ENCODE results near the gene LDLRAD4.

The LDLRAD4 gene

GRCh38 chr18:13628211-13628610 is 409.7 kb downstream of the LDLRAD4 start:
- DNase-seq, result no peak

- DNase-seq, result peak; percentile 35
These were observed 411.5 kb downstream of the LDLRAD4 start for GRCh38 chr18:13629841-13630715.

GRCh38 chr18:13630716-13631268 is 412.2 kb downstream of the LDLRAD4 start:
- no peak for DNase-seq

DNA sequence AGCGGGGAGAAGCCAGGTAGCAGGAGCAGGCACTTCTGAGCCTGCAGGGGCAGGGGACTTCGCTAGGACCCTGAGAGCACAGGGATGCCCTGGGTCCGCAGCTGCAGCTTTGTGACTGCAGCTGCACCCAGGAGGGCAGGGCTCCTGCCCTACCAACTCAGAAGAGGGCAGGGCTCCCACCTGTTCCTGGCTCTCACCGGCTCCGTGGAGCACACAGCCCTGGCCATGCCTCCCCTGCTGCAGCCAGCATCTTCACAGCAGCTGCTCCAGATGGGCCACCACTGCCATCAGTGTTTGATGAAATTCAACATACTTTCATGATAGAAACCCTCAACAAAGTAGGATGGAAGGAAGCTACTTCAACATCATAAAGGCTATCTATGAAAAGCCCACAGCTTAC is 415.1 kb downstream of the LDLRAD4 start:
- DNase-seq, result no peak

GRCh38 chr18:13635046-13635445 is 416.5 kb downstream of the LDLRAD4 start:
- no peak for DNase-seq

- DNase-seq, result no peak
These were observed 420.4 kb downstream of the LDLRAD4 start for GRCh38 chr18:13638719-13639595.

- no peak for DNase-seq
These were observed 421.8 kb downstream of the LDLRAD4 start for GRCh38 chr18:13640266-13640860.

DNA sequence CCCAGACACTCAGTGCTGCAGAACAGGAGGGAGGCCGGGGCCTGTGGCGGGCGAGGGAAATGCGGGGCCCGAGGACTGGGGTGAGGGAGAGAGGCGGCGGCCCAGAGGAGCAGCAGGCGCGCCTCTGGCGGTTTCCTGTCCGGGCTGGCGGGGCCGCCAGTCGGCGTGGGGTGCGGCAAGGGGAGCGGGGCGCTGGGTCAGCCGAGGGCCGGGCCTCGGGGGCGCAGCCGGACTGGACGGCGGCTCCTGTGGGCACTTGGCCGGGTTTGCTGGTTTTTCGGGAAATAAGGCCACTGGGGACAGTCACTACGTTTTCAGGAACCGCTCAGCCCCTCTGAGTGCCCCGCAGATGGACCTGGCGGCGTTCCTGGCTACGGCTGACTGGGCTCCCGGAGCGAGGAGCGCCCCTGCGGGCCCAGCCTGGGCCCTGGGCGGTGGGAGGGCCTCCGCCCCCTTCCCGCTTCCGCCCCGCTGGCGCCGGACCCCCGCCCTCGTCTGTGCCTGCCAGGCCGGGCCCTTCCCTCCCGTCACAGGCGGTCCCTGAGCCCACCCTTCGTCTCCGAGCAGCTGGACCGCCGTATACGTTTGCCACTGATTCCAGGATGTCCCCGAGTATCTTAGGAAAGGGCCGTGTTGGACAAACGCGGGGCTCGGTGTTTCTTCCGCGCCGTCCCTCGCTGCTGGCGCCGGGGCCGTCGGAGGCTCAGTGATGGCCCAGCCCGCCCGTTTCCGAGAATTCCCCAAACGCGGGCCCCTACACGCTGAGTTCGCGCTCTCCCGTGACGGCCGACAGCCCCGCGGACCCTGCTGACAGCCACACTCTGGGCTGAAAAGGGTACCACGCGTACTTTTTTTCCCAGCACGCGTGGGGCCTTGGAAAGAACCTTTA is 423.2 kb downstream of the LDLRAD4 start:
- DNase-seq, result no peak

GRCh38 chr18:13642440-13642827 is 423.9 kb downstream of the LDLRAD4 start:
- no peak for DNase-seq

- DNase-seq, result no peak
These were observed 424.7 kb downstream of the LDLRAD4 start for GRCh38 chr18:13643261-13643751.

- DNase-seq, result no peak
These were observed 426.5 kb downstream of the LDLRAD4 start for GRCh38 chr18:13645093-13645492.

DNA sequence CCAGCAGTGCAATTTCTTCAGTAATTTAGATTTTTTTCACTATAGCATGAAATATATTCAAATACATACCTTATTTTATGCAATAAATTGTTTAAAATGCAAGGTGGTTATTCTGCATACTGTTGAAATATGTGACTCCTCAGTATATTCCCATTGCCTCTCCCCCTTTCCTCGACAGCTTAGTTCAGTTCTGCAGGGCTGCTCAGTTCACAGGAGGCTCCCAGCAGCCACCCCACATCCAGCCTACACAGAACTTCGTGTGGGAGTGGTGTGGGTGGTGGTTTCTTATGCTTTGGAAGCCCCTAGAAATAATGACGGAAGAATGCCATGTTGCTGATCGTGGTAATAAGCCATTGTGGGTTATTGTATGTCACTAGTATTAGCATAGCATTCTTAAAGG is 428.1 kb downstream of the LDLRAD4 start:
- DNase-seq, result no peak

GRCh38 chr18:13647761-13648160 is 429.2 kb downstream of the LDLRAD4 start:
- DNase-seq, result no peak

DNA sequence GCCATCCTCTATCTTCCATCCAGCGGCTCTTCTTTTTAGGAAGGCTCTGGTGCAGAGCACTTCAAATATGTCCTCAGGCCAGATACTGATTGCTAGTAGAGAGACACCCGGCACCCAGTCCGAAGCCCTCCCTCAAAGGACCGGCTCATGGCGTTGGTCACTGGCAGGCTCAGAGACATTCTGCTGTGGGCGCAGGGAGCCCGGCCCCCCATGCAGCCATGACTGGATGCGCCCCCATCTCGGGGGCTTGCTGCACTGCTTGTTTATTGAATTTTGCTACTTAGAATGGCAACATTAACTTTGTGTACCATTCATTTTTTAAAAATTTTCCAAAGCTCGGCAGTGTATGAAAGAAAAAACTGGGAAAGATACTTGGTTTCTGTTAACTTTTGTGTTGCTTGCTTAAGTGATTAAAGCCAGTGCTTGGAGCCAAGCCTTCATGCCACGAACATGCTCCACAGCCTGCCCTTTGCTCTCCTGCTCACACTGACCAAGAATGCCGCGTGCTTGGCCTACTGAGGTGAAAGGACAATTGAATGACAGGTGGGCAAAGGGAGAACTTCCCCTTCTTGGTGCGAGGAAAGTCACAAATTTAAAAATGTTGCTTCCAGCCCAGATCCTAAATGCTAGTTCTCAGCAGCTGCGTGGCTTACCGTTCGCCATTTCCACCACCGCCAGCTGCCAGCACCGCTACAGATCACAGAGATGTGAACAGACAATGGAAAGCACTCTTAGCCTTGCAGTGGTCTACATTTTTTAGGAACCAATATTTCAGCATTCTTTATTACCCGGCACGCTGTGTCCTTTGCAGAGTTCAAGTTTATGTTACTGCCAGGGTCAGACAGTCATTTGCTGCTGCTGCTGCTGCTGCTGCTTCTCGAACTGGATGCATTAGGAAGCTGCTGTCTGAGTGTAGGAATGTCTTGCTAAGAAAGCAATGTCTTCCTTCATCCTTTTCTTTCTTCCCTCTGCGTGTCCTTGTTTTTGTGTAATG is 431.1 kb downstream of the LDLRAD4 start:
- no peak for DNase-seq

DNA sequence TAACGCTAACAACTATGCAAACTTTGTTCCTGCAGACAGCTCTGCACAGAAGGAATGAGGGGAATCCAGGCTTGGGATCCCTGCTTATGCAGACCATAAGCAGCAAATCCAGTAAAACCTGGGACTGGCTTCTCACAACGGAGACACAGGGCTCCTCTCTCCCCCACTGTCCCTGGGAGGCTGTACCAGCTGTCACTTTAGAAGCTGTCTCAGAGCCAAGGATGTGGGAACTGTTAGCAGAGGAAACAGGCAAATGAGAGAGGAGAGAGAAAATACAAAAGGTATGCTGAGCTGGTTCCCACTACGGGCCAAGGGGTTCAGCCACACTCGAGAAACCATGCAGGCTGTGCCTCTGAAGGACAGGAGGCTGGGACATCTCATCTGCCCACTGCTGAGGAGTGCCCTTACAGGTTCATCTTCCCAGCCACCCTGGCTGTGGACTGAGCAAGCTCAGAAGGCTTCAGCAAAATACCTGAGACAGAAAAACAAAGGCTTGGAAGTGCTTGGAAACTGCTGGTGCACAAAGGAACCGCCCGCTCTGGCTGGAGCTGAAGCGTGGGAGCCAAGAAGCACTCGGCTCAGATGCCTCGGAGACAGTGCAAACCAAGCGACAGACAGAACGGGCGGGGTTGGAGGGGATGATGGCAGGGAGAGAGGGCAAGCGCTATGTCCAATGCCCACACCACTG is 435.3 kb downstream of the LDLRAD4 start:
- DNase-seq, result no peak

DNA sequence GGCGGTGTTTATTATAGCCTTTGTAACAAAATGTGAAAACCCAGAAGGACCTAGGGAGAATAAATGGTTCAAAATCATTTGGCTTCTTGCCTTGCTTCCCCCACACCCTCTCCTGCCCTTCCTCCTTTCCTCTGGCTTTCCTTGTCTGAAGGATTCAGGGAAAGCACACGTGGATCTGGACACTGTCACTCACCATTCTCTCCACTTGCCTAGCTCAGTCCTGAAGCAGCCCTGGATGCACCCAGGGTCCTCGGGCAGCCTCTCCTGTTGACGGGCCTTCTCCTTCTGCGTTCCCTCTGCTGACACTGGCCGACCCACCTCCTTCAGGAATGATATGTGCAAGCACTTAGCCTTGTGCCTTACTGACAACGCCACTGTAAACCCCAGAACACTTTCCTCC is 439.4 kb downstream of the LDLRAD4 start:
- no peak for DNase-seq

DNA sequence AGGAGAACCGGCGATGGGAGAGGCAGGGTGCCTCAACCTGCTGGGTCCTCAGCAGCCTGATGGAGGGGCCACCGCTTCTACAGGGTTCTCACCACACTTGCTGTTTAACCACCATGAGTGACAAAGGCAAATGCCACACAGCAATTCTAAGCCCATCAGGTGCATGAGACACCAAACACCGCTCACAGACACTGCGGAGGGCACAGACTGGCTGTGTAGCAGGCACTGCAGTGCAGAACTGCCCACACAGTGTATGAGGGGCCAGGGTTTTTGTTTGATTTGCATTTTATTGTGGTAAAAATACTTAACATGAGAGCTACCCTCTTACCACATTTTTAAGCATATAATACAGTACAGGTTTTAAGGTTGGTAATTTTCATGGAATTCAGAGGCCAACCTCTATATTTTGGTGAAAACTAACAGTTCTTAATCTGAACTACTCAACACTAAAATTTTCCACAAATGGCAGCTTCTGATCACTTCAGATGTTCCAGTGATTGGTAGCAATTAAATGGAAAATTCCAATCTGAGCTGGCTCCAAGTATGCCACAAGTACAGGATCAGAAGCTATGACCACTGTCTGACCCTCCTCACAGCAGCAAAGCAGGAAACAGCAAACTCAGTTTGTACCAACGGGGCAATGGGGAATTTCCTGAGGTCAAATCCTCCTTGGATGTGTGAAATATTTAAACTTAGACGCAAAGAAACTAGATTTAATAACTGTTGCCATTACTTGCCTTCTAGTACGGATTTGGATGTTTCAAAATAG is 440.1 kb downstream of the LDLRAD4 start:
- no peak for DNase-seq

DNA sequence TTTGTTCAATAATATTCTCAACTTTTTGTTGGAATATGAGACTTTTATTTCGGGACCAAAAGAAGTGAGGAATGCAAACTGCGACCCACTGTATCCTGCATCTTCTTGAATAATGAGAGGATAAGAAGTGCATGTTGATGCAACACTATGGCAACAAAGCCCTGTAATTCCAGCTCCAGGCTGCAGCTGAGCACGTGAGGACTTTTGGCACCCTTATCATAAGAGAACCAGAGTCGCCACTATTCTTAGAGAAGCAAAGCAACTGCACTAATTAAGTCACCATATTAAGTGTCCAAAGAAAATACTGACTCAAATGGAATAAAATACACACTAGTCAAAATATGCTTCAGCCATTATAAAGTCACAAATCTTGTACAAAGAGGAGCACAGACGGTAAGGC is 441.9 kb downstream of the LDLRAD4 start:
- DNase-seq, result no peak

All from DMS 273 treated with DMSO at 0.1 percent for 48 hours (cell line).